GM12873 (cell line): ENCODE data around the gene RAD23B.

Experiments used
- CTCF ChIP-seq: IDR thresholded peaks from 2 replicates; pipeline ENCODE4 v1.5.1; 2012; ENCODE audit warnings: low read depth, mild to moderate bottlenecking, moderate library complexity, low read length, control low read depth; ENCODE audit not compliant: insufficient read depth; ENCODE audit errors: missing control alignments

The RAD23B gene

DNA sequence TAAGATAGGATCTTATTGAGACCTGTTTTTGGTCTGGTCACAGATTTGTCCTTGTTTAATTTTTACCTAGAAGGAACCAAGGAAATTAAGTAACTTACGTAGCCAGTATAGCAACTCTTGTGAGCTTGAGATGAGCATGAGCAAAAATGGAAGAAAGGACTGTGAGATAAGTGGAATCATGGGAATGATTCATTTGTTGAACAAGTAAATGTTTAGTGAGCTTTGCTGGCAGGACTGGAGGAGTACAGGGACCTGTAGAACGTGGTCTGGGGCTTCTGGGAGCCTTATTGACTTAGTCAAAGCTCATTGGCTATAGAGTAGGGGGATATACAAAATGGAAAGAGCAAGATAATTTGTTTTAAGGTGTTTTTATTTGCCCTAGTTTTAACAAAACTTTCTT, 3.0 kb downstream of the RAD23B start:
- no peak for TF ChIP-seq CTCF

DNA sequence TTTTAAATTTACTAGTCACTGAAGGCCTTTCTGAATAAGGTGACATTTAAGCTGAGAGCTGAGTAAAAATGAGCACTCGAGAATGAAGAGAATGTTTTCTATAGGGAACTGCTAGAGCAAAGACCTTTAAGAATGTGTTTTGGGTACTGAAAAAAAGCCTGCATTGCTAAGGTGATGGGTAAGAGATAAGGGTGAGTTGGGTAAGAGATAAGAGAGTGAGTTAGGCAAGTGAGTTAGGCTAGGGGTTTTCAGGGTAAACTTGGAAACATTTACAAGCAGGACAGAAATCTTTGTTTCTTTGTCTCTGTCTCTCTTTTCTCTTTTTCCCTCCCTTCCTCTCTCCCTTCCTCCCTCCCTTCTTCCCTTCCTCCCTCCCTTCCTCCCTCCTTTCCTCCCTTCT, 5.6 kb downstream of the RAD23B start:
- TF ChIP-seq CTCF, result no peak

DNA sequence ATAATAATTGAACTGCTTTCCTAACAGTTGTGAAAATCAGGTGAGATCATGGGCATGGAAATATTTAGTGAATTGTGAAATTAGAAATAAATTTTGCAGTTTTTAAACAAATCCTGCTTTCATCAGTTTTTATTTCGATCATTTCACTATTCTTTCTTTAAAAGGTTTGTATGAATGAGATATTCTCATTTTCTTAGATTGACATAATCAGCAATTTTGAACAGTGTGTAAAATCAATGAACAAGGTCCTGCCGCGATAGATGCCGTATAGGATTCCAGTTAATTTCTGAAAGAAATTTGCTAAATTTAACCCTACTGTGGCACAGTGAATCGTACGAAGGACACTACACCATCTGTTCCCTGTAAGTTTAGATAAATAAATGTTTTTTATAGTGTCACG, 7.5 kb downstream of the RAD23B start:
- TF ChIP-seq CTCF, result no peak

DNA sequence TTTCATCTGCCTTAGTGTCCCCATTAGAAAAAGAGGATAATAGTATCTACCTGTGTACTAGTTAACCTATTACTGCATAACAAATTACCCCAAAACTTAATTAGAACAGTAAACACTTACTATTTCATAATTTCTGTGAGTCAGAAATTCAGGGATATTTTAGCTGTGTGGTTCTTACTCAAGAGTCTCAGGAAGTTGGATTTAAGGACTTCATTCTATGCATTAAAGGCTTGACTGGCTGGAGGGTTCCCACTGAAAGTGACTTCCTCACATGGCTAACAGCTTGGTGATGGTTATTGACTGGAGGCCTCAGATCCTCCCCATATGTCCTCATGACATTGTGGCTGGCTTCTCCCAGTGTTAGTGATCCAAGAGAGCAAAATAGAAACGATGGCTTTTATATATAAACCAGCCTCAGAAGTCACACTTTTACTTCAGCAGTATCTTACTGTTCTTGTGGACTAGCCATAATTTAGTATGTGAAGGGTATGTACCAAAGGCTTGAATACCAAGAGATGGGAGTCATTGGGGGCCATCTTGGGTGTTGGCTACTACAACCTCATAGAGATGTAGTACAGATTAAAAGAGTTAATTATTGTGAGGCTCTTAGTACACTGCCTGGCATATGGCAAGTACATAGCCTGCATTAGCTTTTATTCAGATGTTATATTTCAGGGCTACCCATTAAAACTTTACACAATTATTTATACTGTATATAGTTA, 9.9 kb downstream of the RAD23B start:
- no peak for TF ChIP-seq CTCF

GRCh38 chr9:107293543-107294085, 10.5 kb downstream of the RAD23B start:
- TF ChIP-seq CTCF, result no peak

- TF ChIP-seq CTCF, result no peak
These were observed 11.7 kb downstream of the RAD23B start for GRCh38 chr9:107294756-107295155.

DNA sequence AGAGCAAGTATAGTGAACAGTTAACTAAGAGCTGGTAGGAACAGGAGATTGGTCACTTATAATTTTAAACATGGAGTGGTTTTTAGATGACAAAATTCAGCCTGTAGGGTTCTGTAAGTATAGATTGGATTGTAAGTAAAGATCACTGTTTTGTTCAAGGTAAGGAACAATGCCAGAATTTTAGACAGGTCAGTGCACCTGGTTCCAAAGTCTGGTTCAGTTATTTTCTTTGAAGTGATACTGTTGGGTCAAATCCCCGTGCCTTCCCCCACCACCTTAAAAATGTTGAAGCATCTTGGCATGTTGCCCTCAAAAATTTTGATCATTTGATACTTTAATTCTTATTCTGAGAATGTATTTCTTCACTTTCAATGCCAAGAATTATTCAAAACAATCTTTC, 12.9 kb downstream of the RAD23B start:
- no peak for TF ChIP-seq CTCF
